ENCODE results near the gene NOL6. TPM values are rescaled to one million over a fixed set of nuclear protein-coding genes. Genes with fewer than 3 reads are reported as not detected.

Gene NOL6
- polyA plus RNA-seq, 1 experiment, result 34.7 TPM

DNA sequence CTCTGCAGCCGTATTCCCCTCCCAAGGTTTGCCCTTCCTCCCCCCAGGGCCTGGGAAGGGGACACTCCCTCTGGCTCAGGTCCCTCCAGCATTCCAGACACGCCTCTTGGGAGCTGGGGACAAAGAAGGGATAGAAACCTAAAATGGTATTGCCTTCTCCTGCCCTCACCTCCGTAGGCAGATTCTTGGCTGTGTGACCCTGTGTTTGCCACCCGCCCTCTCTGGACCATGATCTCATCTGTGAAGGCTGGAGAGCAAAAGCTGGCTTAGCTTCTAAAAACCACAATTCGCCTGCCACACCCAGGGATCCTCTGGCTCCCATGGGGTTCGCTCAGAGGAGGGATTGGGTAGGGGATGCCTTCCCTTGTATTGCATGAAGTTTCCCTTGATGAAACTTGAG lies 34.0 kb downstream of the NOL6 start:
- CTCF ChIA-PET, result interaction anchor here (4.4 kb wide), 1 partner anchor 13 kb away, joined by 48 read pairs; no protein-coding TSS in a partner anchor
- POLR2A ChIA-PET, result no interaction called here
- DNase-seq (ENCODE audit: low read depth, low spot score), result no peak
- Histone ChIP-seq H3K9me3 (ENCODE audit: control insufficient read depth, insufficient read depth, low read length) (no peaks in the 10 kb centered on the region), H3K4me3 (ENCODE audit: low read depth, low read length) (no peak overlapping the region), H3K27ac (ENCODE audit: low read depth, low read length) (no peak overlapping the region), H3K27me3 (ENCODE audit: control insufficient read depth, insufficient read depth, low read length) (peaks cover 11% of the 10 kb centered on the region)
- no peak for TF ChIP-seq CTCF (IDR thresholded peaks at IDR 0.05; ENCODE audit: low read depth, low read length)

DNA sequence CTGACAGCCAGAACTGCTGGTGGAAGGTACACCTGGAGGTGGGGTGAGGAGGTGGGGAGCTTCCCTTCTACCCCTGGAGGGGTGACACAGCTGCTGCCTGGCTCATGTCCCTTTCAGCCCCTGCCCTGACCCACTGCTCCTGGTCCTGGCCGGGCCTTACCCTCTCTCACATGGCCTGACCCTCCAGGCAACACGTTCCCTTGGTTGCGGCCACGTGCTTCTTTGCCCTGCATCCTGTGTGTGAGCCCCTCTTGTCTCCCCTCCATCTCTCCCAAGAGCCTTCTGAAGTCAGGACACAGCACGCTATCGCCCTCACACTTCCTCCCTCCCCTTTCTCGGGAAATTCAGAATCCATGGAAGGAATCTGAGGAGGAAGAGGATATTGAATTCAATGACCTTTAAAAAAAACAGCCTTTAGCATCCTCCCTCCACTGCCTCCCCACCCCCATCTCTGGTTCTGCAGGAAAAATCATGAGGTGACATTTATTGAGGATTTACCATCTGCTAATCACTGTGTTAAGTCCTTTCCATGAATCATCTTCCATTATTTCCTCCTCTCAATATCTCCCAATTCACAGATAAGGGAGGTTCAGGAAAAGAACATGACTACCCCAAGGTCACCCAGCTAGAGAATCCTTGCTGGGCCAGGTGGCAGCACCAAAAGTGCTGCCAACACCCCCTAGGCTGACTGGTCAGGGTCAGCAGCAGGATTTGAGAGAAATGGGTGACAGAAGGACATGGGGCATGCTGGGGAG lies 34.6 kb downstream of the NOL6 start:
- H3K27me3 ChIP-seq (ENCODE audit: control insufficient read depth, insufficient read depth, low read length), result peaks cover 15% of the 10 kb centered on the region
- H3K9me3 ChIP-seq (ENCODE audit: control insufficient read depth, insufficient read depth, low read length), result no peaks in the 10 kb centered on the region
- no peak for DNase-seq (ENCODE audit: low read depth, low spot score)
- ChIA-PET POLR2A (no interaction called here), CTCF (interaction anchor here (4.2 to 4.4 kb wide), 2 partner anchors 13 to 14 kb away, joined by 26 to 48 read pairs; no protein-coding TSS in a partner anchor)
- H3K27ac ChIP-seq (ENCODE audit: low read depth, low read length), result no peak overlapping the region
- TF ChIP-seq CTCF (IDR thresholded peaks at IDR 0.05; ENCODE audit: low read depth, low read length), result no peak
- H3K4me3 ChIP-seq (ENCODE audit: low read depth, low read length), result no peak overlapping the region

GRCh38 chr9:33437898-33438297 lies 35.8 kb downstream of the NOL6 start:
- no peak for TF ChIP-seq CTCF (IDR thresholded peaks at IDR 0.05; ENCODE audit: low read depth, low read length)
- Histone ChIP-seq H3K9me3 (ENCODE audit: control insufficient read depth, insufficient read depth, low read length) (no peaks in the 10 kb centered on the region), H3K4me3 (ENCODE audit: low read depth, low read length) (no peak overlapping the region), H3K27me3 (ENCODE audit: control insufficient read depth, insufficient read depth, low read length) (peaks cover 17% of the 10 kb centered on the region), H3K27ac (ENCODE audit: low read depth, low read length) (no peak overlapping the region)
- DNase-seq (ENCODE audit: low read depth, low spot score), result no peak
- ChIA-PET CTCF (interaction anchor here (0.6 to 4.2 kb wide), 4 partner anchors 9 to 80 kb away, joined by 3 to 26 read pairs (median 6); partner anchors contain the start of gene AQP3), POLR2A (no interaction called here)

DNA sequence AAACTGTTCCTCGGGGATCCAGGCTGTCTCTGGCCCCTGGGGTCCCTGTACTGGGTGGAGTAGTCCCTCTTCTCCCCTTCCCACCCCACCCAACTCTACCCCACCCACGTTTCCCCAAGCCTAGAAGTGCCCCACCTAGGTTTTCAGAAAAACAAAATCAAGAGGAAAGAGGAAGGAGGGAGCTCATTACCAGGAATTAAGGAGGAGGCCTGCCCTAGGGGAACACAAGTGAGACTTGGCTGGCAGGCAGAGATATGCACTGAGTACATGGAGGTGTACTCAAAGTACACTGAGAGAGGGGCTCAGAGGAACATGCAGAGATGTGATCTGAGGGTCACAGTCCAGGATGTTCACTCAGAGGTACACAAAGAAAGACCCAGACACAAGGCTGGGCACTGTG lies 36.5 kb downstream of the NOL6 start:
- Histone ChIP-seq H3K4me3 (ENCODE audit: low read depth, low read length) (no peak overlapping the region), H3K27ac (ENCODE audit: low read depth, low read length) (no peak overlapping the region), H3K27me3 (ENCODE audit: control insufficient read depth, insufficient read depth, low read length) (peaks cover 18% of the 10 kb centered on the region), H3K9me3 (ENCODE audit: control insufficient read depth, insufficient read depth, low read length) (no peaks in the 10 kb centered on the region)
- ChIA-PET CTCF (interaction anchor here (0.7 to 4.2 kb wide), 3 partner anchors 10 to 22 kb away, joined by 3 to 26 read pairs (median 8); partner anchors contain the start of gene AQP3), POLR2A (no interaction called here)
- no peak for TF ChIP-seq CTCF (IDR thresholded peaks at IDR 0.05; ENCODE audit: low read depth, low read length)
- no peak for DNase-seq (ENCODE audit: low read depth, low spot score)

DNA sequence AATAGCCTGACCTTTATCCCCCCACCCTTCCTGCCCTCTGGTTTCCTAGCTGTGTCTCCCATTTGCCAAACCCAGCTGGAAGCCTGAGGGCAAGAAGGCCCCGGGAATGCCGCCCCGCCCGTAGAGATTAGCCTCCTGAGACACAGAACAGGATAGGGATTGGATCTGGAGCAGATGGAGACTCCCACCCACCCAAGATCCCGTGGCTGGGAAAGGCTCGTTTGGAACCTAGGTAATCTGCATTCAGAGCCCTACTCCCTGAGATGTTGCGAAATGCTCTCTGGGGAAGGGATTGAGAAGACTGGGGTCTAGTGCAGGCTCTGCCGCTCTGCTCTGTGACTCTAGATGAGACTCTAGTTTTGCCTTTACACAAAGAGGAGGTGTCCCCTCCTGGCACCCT lies 37.3 kb downstream of the NOL6 start:
- Histone ChIP-seq H3K4me3 (ENCODE audit: low read depth, low read length) (no peak overlapping the region), H3K27ac (ENCODE audit: low read depth, low read length) (no peak overlapping the region), H3K27me3 (ENCODE audit: control insufficient read depth, insufficient read depth, low read length) (peaks cover 19% of the 10 kb centered on the region), H3K9me3 (ENCODE audit: control insufficient read depth, insufficient read depth, low read length) (no peaks in the 10 kb centered on the region)
- DNase-seq (ENCODE audit: low read depth, low spot score), result no peak
- ChIA-PET CTCF (interaction anchor here (4.2 kb wide), 1 partner anchor 17 kb away, joined by 26 read pairs; no protein-coding TSS in a partner anchor), POLR2A (no interaction called here)
- no peak for TF ChIP-seq CTCF (IDR thresholded peaks at IDR 0.05; ENCODE audit: low read depth, low read length)

Data from AG04450 (cell line).